Activated CD4-positive, CD25-positive, alpha-beta regulatory T cell treated with anti-CD3 and anti-CD28 coated beads, Interleukin-2, amount 50 U/mL, for 16 hours (primary cell): Measurements from ENCODE around the gene B4GALNT3.
"Not testable (repeated sequence)": the region's sequence is repeated elsewhere in the genome, so short reads cannot be mapped to it uniquely, and the experiment has no call there.

Source experiments
- DNase-seq: peaks from one replicate; pipeline ENCODE4 v3.0.0-alpha.2; 2020; ENCODE audit warnings: low read depth, low spot score

Gene B4GALNT3

GRCh38 chr12:575129-575502, 115.4 kb downstream of the B4GALNT3 start:
- no peak for DNase-seq

GRCh38 chr12:575948-576614, 116.3 kb downstream of the B4GALNT3 start:
- DNase-seq = peak; percentile 65

- no peak for DNase-seq
Observed at GRCh38 chr12:576615-577110, 116.9 kb downstream of the B4GALNT3 start.

- not testable (repeated sequence) for DNase-seq
Observed at GRCh38 chr12:577994-578747, 118.4 kb downstream of the B4GALNT3 start.

- DNase-seq = no peak
Observed at GRCh38 chr12:578748-579419, 119.1 kb downstream of the B4GALNT3 start.

- no peak for DNase-seq
Observed at GRCh38 chr12:579420-580110, 119.8 kb downstream of the B4GALNT3 start.

GRCh38 chr12:580813-581212, 121.1 kb downstream of the B4GALNT3 start:
- no peak for DNase-seq

- DNase-seq = no peak
Observed at GRCh38 chr12:581321-581720, 121.6 kb downstream of the B4GALNT3 start.

- DNase-seq = no peak
Observed at GRCh38 chr12:581746-582145, 122.0 kb downstream of the B4GALNT3 start.

GRCh38 chr12:583251-583869, 123.6 kb downstream of the B4GALNT3 start:
- no peak for DNase-seq

- DNase-seq = no peak
Observed at GRCh38 chr12:585062-586061, 125.6 kb downstream of the B4GALNT3 start.

- DNase-seq = no peak
Observed at GRCh38 chr12:586318-587071, 126.8 kb downstream of the B4GALNT3 start.

GRCh38 chr12:587132-588023, 127.6 kb downstream of the B4GALNT3 start:
- DNase-seq = no peak

- no peak for DNase-seq
Observed at GRCh38 chr12:588024-588322, 128.2 kb downstream of the B4GALNT3 start.

GRCh38 chr12:588646-589045, 128.9 kb downstream of the B4GALNT3 start:
- no peak for DNase-seq

- no peak for DNase-seq
Observed at GRCh38 chr12:590206-590750, 130.5 kb downstream of the B4GALNT3 start.

- DNase-seq = no peak
Observed at GRCh38 chr12:591167-592023, 131.7 kb downstream of the B4GALNT3 start.
